Measurements from ENCODE around the gene TBX1.

The TBX1 gene

DNA sequence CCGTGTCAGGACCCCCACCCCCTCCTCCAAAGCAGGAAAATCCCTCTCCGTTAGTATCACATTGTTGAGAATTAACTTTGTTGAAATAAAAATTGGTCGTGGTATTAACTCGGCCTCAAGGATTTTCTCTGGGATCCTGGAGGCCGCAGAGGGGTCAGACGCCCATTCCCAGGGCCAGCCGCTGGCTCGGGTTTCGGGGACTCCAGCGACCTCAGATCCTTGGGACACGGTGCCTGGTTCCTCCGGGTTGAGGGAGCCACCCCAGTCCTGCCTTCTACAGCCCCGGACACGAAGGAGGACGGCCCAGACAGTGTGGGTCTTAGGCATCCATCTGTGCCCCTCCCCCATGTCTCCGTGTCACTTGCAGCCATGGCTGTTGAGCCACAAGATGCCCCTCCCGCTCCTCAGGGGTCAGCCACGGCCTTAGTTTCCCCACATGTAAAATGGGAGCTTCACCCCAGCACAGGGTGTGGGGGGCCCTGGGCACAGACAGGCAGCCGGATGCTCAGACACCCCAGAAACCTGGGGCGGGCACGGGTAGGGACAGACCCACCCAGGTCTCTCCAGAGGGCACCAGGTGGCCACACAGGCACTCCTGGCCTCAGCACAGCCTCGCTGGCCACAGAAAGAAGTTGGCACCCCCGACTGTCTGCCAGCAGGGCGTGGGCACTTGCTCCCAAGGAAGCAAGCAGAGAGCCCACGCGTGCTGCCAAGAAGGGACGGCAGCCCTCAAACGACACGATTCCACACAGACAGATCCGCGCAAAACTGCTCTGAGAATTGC, 21.7 kb upstream of the TBX1 start:
- DNase-seq (ENCODE audit: low spot score), result no peak

- no peak for DNase-seq (ENCODE audit: low spot score)
Measured at GRCh38 chr22:19739448-19739895, 21.1 kb upstream of the TBX1 start.

DNA sequence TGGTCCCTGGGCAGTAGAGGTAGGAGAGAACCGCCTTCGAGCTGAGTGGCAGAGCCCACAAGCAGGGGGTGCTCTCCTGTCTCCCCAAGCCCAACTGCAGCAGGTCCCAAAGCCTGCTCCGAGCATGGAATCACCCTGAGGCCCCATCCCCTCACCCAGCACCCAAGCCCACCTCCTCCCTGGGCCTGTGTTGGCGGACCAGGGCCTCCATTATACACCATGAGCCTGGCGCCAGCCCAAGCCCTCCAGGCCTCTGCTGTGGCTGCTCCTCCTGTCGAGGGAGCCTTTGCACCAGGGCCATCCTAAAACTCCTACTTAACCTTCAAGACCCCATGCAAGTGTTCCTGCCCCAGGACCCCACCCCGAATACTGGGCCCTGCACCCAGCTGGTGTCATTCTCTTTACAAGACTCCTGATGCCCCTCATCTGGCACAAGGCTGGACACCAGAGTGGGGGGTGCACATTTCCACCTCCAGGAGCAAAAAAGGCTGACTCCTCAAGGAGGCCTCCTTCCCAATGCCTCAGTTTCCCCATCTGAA, 20.6 kb upstream of the TBX1 start:
- DNase-seq (ENCODE audit: low spot score), result no peak

DNA sequence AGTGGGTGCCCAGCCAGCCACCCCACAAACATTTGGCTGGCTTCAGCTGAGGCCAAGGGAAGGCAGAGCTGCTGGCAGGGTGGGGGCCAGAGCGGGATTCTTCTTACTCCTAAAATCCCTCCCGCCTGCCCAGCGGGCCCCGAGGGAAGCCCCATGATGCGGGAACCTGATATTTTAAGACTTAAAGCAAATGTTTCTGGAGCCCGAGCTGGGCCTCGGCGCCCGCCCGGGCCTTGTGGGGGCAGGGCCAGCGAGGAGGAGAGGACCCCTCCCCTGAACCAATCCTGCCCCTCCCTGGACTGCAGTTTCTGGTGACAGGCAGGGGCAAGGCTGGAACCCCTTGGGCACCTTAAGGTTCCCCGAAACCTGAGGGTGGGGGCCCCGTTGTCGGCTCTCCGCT, 20.0 kb upstream of the TBX1 start:
- DNase-seq (ENCODE audit: low spot score), result no peak

- no peak for DNase-seq (ENCODE audit: low spot score)
Measured at GRCh38 chr22:19741053-19741452, 19.5 kb upstream of the TBX1 start.

GRCh38 chr22:19742160-19743066, 18.2 kb upstream of the TBX1 start:
- no peak for DNase-seq (ENCODE audit: low spot score)

DNA sequence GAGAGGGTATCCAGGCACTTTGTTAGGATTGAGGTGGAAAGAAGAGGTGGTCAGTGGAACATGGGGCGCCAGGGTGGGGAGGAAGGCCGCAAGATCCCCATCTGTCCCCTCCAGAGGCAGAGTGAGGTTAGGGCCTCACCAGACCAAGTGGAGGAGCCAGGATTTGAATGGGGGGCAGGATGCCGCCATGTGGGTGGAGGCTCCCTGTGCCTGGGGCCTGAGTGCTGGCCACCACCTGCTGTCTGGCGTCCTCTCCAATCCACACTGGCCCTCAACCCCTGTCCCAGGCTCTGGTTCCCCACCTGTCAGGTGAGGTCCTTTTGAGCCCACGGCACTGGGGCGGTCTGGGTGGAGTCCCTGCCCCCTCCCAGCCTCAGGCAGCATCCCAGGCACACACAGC, 17.5 kb upstream of the TBX1 start:
- no peak for DNase-seq (ENCODE audit: low spot score)

GRCh38 chr22:19743651-19744050, 16.9 kb upstream of the TBX1 start:
- DNase-seq (ENCODE audit: low spot score), result no peak

DNA sequence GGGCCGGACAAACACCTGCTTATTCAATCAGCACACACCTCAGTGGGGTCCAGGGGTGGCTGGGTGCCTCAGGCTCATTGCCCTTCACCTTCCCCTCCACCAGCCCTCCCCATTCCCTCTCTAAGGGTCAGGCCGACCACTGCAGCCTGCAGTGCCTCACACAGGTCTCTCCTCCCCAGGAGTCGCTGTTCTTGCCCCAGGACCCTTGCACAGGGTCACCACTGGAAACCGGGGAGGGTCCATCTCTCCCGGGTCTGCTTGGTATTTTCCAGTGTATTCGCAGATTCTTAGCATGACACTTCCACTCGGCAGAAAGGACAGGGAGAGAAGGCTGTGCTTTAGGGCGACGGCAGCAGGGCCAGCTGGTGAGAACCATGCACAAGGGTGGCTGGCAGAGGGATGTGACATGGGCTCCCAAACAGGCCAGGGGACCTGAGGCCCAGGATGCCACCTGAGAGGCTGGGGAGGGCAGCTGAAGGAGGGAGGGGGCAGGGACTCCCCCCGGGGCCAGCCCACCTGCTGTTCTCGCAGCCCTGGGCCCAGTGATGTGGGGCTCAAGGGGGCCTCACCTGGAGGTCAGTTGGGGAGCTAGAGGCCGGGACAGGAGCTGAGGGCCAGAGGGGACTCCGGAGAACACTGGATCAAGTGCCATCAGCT, 16.1 kb upstream of the TBX1 start:
- DNase-seq (ENCODE audit: low spot score), result no peak

DNA sequence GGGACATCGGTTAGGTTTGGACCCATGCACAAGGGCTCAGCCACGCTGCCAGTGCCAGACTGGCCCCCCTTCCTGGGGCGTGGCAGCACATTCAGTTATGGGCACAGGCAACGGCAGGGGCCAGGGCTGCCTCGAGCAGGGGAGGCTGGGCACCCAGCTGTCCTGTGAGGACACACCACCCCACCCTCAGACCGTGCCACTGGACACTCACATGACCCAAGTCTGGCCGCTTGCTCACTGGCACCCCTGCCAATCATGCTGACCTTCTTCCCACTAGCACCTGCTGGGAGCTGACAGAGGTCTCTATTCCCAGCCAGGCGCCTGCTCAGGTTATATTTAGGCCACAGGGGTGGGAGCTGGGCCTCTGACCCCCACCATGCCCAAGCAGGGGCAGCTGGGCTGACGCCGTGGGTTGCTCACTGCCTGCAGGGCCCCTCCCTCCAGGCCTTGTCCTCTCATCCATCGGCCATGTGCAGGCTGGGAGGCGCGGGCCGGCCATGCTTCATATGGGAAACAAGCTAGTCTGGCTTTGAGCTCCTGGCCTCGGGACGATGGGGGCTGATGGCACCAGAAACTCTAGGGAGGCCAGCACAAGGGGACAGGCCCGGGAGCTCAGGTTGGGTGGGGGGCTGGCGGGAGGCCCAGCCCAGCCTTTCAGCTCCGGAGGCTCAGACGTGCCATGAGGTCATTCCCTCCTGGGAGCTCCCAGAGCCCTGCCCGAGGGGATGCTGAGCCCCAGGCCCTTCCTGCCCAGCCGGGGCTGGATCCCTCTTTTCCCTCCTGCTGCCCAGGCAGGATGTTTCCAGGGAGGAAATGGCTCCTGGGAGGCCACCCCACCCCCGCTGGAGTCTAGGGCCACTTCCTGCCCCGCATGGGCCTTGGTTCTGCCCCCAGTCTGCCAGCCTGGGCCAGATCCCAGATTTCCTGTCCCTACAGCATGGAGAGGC, 15.2 kb upstream of the TBX1 start:
- DNase-seq (ENCODE audit: low spot score), result no peak

GRCh38 chr22:19746726-19747125, 13.9 kb upstream of the TBX1 start:
- DNase-seq (ENCODE audit: low spot score), result no peak

DNA sequence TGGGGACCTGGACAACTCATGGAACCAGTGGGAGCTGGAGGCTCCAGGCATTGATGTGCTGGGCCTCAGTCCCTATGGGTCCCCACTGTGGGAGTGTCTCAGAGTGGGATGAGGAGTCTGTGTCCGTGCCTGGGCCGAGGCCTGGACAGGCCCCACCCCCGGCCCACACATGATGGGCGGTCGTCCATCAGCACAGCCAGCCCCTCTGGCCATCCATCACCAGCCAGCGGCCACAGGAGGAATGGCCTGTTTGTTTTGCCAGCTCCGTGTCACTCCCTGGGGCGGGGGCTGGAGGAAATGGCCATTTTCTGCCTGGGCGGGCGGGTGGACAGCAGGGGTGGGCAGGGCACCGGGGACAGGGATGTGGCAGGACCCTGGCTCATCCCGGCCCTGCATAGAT, 13.0 kb upstream of the TBX1 start:
- no peak for DNase-seq (ENCODE audit: low spot score)

GRCh38 chr22:19748139-19748538, 12.4 kb upstream of the TBX1 start:
- no peak for DNase-seq (ENCODE audit: low spot score)

- no peak for DNase-seq (ENCODE audit: low spot score)
Measured at GRCh38 chr22:19748991-19749664, 11.4 kb upstream of the TBX1 start.

- DNase-seq (ENCODE audit: low spot score), result no peak
Measured at GRCh38 chr22:19749876-19750275, 10.7 kb upstream of the TBX1 start.

GRCh38 chr22:19750507-19751490, 9.8 kb upstream of the TBX1 start:
- no peak for DNase-seq (ENCODE audit: low spot score)

DNA sequence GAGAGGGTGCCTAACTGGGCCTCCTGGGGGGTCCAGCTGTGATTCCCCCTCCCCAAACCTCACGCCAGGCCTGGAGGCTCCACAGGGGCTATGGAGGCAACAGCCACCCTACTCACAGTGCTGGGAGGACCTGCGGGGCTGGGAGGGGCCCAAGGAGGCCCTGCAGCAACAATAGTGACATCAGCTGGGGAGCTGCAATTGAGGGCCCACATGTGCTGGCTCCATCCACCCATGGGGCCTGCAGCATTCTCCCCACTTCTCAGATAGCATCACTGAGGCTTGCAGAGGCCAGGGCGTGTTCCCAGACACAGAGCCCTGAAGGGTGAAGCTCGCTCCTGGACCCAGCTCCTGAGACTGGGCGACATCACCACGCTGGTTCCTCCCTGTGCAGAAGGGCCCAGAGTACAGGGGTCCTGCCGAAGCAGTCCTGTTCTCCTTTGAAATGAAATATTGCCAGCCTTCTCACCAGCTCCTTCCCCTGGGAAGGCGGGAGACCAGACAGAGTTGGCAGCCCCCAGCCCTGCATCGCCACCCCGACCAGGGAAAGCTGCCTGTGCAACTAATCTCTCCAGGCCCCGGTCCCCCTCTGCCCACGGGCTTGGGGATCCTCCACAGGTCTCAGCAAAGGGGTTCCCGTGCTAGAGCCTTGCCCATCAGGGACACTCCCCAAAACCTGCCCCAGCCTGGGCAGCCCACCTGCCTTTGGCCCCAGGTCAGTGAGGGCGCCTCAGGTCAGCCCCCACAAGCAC, 8.9 kb upstream of the TBX1 start:
- DNase-seq (ENCODE audit: low spot score), result no peak

DNA sequence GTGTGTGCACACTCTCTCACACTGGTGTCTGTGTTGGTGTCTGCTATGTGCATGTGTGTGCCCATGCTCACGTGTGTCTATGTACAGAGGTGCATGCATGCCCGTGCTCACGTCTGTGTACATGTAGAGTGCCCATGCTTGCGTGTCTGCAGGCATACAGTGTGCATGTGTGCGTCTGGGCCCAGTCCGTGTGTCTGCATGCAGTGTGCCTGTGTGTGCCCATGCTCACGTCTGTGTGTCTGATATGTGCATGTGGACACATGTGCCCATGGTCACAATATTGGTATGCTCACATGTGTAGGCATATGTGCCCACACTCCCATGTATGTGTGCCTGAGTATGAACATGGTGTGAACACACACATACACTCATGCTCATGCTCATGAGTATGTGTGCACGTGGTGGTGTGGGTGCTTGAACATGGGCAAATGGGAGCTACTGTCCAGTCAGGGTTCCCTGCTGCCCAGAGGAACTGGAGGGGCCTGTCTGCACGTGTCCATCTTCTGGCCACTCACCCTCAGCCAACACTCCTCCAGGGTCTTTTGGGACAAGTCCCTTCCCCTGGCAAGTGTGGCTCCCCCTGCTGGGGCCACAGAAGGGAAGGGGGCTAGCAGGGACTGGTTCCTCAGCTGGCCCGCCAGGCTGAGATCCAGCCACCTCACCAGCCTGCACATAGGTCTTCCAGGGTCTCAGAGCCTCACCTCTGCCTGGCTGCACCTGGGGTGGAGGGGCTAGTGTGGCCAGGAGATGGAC, 7.3 kb upstream of the TBX1 start:
- no peak for DNase-seq (ENCODE audit: low spot score)
